HepG2 (cell line): ENCODE results near the gene TMEM79. TPM values are rescaled to one million over a fixed set of nuclear protein-coding genes. Genes with fewer than 3 reads are reported as not detected.
A peak's percentile ranks its signal among the peaks of the same experiment; 100 is the strongest.

ENCODE experiments used
- FOXO1 ChIP-seq: sonication (generic); formaldehyde crosslinking; IDR thresholded peaks from 2 replicates; pipeline ENCODE4 v1.4.0; 2020; ENCODE audit warnings: missing genetic modification reagents
- GPN1 ChIP-seq: sonication (generic); formaldehyde crosslinking; IDR thresholded peaks from 2 replicates; pipeline ENCODE4 v1.5.1; 2020; ENCODE audit warnings: missing genetic modification reagents, borderline replicate concordance
- HOXA9 ChIP-seq: sonication (generic); formaldehyde crosslinking; IDR thresholded peaks from 2 replicates; pipeline ENCODE4 v1.8.1; 2022; ENCODE audit warnings: missing genetic modification reagents, mild to moderate bottlenecking, moderate library complexity, borderline replicate concordance
- RFX5 ChIP-seq: IDR thresholded peaks from 2 replicates; pipeline ENCODE4 v1.6.1; 2011; ENCODE audit warnings: low read depth, low read length, improper control_type of control experiment
- RORA ChIP-seq: sonication (generic); formaldehyde crosslinking; IDR thresholded peaks from 2 replicates; pipeline ENCODE4 v1.5.0; 2020; ENCODE audit warnings: mild to moderate bottlenecking, missing genetic modification reagents, moderate library complexity
- ZFP36L1 ChIP-seq: sonication (generic); formaldehyde crosslinking; IDR thresholded peaks from 2 replicates; pipeline ENCODE4 v1.8.0; 2022; ENCODE audit warnings: mild to moderate bottlenecking, missing genetic modification reagents, moderate library complexity
- ZFP41 ChIP-seq: sonication (generic); formaldehyde crosslinking; IDR thresholded peaks from 2 replicates; pipeline ENCODE4 v1.4.0; 2020; ENCODE audit warnings: mild to moderate bottlenecking, missing genetic modification reagents, borderline replicate concordance
- ZFP62 ChIP-seq: sonication (generic); formaldehyde crosslinking; IDR thresholded peaks from 2 replicates; pipeline ENCODE4 v1.4.0; 2020; ENCODE audit warnings: missing genetic modification reagents
- ZNF232 ChIP-seq: sonication (generic); formaldehyde crosslinking; IDR thresholded peaks from 2 replicates; pipeline ENCODE4 v1.4.0; 2020; ENCODE audit warnings: missing genetic modification reagents, borderline replicate concordance
- ZNF282 ChIP-seq: fragments of 450-650 bp; IDR thresholded peaks from 2 replicates; pipeline ENCODE4 v1.6.1; 2018; ENCODE audit not compliant: partially characterized antibody
- ZNF510 ChIP-seq: sonication (generic); formaldehyde crosslinking; IDR thresholded peaks from 2 replicates; pipeline ENCODE4 v1.4.0; 2020; ENCODE audit warnings: low read depth, mild to moderate bottlenecking, missing genetic modification reagents
- ZNF530 ChIP-seq: sonication (generic); formaldehyde crosslinking; IDR thresholded peaks from 2 replicates; pipeline ENCODE4 v1.5.0; 2020; ENCODE audit warnings: low read depth, mild to moderate bottlenecking, missing genetic modification reagents
- ZNF572 ChIP-seq: sonication (generic); formaldehyde crosslinking; IDR thresholded peaks from 2 replicates; pipeline ENCODE4 v1.5.1; 2020; ENCODE audit warnings: mild to moderate bottlenecking, missing genetic modification reagents
- polyA plus RNA-seq, 8 experiments: library from polyadenylated mRNA; depleted of rRNA in 3 of 8; stranded (reverse) in 7 of 8; unstranded in 1 of 8; fragments of >200 nt; fragmentation: Illumina TruSeq in 4 of 8; extraction: Trizol in 4 of 8; gene quantifications; 2 replicates each; pipeline versions ENCODE4 v1.2.1 to v1.2.3, GENCODE V29; 2011 to 2016; ENCODE audit warnings: low read depth in 4 of 8, missing spikeins in 1 of 8, mixed read lengths in 1 of 8; ENCODE audit not compliant: insufficient read depth in 1 of 8
- total RNA-seq, 5 experiments: library from RNA; depleted of rRNA; stranded (reverse); fragments of >200 nt; fragmentation: Illumina TruSeq; extraction: Trizol; gene quantifications; 2 replicates each; pipeline ENCODE4 v1.2.3, GENCODE V29; 2016; ENCODE audit warnings: low read depth in 1 of 5
- TF ChIP-seq, protein P1 (sequence below): sonication (generic); formaldehyde crosslinking; IDR thresholded peaks from 2 replicates; pipeline ENCODE4 v1.4.0; 2020; ENCODE audit warnings: missing genetic modification reagents
- TF ChIP-seq, protein P2 (sequence below): IDR thresholded peaks from 2 replicates; pipeline ENCODE4 v1.6.1; 2016; ENCODE audit warnings: low read depth, control low read depth
- TF ChIP-seq, protein P3 (sequence below): sonication (generic); formaldehyde crosslinking; IDR thresholded peaks from 2 replicates; pipeline ENCODE4 v1.4.0; 2020; ENCODE audit warnings: missing genetic modification reagents, borderline replicate concordance
- TF ChIP-seq, protein P4 (sequence below): sonication (generic); formaldehyde crosslinking; IDR thresholded peaks from 2 replicates; pipeline ENCODE4 v1.5.1; 2020; ENCODE audit warnings: mild to moderate bottlenecking, missing genetic modification reagents, borderline replicate concordance
- TF ChIP-seq, protein P5 (sequence below): IDR thresholded peaks from 2 replicates; pipeline ENCODE4 v1.6.1; 2018; ENCODE audit warnings: missing genetic modification reagents, mild to moderate bottlenecking, missing compliant biosample characterization

The TMEM79 gene
- total and polyA plus RNA-seq, 2 of the 13 experiments (the other 11 are each of a cell fraction or from before 2014, with no cell fraction given): 1.2 to 1.9 TPM

DNA sequence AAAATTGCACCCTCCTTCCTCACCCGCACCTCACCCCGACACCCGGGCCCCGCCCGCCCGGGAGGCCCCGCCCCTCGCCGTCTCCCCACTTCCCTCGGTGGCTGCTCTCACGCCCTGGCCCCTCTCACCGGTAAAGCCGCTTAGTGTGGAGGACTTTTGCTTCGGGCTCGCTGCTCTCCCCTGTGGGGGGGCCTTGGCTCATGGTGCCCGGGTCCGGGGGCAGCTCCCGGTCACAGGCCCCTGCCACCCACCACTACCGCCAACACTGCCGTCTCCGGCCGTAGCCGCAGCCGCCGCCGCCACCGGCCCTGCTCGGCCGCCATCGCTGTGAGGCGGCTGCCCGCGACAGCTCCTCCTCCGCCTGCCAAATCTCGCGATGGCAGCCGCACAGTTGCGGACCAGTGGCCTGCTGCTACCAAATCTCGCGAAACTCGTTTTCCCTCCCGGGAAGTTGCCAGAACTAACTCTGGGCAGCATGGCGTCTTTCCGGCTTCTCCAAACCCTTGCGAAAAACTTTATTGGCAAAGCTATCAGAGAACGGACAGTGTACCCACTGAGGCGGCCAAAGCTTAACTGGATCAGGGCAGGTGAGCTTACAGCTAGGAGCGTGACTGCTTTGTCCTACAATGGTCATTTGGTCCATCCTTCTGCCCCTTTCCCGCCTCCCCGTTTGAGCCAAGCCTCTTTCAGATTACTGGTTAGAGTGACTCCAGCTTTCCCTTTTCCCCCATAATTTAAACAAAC lies 1.5 kb upstream of the TMEM79 start, which contains the start of gene SMG5 (continued):
- TF ChIP-seq ZFP41 (CRISPR knock-in tag) (no peak; the same call in 1 of the 2 replicates), GPN1 (no peak), ZNF232 (CRISPR knock-in tag) (peak; percentile 57; the same call in 1 of the 2 replicates), RORA (CRISPR knock-in tag) (no peak), FOXO1 (CRISPR knock-in tag) (peak; percentile 56; the same call in 1 of the 2 replicates), ZNF530 (no peak), ZNF510 (CRISPR knock-in tag) (no peak), HOXA9 (CRISPR knock-in tag) (no peak), ZNF282 (no peak), ZFP62 (CRISPR knock-in tag) (no peak), ZFP36L1 (CRISPR knock-in tag) (peak; percentile 79), RFX5 (no peak), ZNF572 (no peak)
- TF ChIP-seq, protein P1, sequence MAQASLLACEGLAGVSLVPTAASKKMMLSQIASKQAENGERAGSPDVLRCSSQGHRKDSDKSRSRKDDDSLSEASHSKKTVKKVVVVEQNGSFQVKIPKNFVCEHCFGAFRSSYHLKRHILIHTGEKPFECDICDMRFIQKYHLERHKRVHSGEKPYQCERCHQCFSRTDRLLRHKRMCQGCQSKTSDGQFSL (CRISPR knock-in tag): no peak
- TF ChIP-seq, protein P2, sequence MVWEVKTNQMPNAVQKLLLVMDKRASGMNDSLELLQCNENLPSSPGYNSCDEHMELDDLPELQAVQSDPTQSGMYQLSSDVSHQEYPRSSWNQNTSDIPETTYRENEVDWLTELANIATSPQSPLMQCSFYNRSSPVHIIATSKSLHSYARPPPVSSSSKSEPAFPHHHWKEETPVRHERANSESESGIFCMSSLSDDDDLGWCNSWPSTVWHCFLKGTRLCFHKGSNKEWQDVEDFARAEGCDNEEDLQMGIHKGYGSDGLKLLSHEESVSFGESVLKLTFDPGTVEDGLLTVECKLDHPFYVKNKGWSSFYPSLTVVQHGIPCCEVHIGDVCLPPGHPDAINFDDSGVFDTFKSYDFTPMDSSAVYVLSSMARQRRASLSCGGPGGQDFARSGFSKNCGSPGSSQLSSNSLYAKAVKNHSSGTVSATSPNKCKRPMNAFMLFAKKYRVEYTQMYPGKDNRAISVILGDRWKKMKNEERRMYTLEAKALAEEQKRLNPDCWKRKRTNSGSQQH: peak; percentile 95
- TF ChIP-seq, protein P3, sequence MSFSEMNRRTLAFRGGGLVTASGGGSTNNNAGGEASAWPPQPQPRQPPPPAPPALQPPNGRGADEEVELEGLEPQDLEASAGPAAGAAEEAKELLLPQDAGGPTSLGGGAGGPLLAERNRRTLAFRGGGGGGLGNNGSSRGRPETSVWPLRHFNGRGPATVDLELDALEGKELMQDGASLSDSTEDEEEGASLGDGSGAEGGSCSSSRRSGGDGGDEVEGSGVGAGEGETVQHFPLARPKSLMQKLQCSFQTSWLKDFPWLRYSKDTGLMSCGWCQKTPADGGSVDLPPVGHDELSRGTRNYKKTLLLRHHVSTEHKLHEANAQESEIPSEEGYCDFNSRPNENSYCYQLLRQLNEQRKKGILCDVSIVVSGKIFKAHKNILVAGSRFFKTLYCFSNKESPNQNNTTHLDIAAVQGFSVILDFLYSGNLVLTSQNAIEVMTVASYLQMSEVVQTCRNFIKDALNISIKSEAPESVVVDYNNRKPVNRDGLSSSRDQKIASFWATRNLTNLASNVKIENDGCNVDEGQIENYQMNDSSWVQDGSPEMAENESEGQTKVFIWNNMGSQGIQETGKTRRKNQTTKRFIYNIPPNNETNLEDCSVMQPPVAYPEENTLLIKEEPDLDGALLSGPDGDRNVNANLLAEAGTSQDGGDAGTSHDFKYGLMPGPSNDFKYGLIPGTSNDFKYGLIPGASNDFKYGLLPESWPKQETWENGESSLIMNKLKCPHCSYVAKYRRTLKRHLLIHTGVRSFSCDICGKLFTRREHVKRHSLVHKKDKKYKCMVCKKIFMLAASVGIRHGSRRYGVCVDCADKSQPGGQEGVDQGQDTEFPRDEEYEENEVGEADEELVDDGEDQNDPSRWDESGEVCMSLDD (CRISPR knock-in tag): peak; percentile 20; the same call in 1 of the 2 replicates
- TF ChIP-seq, protein P4, sequence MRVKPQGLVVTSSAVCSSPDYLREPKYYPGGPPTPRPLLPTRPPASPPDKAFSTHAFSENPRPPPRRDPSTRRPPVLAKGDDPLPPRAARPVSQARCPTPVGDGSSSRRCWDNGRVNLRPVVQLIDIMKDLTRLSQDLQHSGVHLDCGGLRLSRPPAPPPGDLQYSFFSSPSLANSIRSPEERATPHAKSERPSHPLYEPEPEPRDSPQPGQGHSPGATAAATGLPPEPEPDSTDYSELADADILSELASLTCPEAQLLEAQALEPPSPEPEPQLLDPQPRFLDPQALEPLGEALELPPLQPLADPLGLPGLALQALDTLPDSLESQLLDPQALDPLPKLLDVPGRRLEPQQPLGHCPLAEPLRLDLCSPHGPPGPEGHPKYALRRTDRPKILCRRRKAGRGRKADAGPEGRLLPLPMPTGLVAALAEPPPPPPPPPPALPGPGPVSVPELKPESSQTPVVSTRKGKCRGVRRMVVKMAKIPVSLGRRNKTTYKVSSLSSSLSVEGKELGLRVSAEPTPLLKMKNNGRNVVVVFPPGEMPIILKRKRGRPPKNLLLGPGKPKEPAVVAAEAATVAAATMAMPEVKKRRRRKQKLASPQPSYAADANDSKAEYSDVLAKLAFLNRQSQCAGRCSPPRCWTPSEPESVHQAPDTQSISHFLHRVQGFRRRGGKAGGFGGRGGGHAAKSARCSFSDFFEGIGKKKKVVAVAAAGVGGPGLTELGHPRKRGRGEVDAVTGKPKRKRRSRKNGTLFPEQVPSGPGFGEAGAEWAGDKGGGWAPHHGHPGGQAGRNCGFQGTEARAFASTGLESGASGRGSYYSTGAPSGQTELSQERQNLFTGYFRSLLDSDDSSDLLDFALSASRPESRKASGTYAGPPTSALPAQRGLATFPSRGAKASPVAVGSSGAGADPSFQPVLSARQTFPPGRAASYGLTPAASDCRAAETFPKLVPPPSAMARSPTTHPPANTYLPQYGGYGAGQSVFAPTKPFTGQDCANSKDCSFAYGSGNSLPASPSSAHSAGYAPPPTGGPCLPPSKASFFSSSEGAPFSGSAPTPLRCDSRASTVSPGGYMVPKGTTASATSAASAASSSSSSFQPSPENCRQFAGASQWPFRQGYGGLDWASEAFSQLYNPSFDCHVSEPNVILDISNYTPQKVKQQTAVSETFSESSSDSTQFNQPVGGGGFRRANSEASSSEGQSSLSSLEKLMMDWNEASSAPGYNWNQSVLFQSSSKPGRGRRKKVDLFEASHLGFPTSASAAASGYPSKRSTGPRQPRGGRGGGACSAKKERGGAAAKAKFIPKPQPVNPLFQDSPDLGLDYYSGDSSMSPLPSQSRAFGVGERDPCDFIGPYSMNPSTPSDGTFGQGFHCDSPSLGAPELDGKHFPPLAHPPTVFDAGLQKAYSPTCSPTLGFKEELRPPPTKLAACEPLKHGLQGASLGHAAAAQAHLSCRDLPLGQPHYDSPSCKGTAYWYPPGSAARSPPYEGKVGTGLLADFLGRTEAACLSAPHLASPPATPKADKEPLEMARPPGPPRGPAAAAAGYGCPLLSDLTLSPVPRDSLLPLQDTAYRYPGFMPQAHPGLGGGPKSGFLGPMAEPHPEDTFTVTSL (CRISPR knock-in tag): no peak; the same call in 1 of the 2 replicates
- TF ChIP-seq, protein P5, sequence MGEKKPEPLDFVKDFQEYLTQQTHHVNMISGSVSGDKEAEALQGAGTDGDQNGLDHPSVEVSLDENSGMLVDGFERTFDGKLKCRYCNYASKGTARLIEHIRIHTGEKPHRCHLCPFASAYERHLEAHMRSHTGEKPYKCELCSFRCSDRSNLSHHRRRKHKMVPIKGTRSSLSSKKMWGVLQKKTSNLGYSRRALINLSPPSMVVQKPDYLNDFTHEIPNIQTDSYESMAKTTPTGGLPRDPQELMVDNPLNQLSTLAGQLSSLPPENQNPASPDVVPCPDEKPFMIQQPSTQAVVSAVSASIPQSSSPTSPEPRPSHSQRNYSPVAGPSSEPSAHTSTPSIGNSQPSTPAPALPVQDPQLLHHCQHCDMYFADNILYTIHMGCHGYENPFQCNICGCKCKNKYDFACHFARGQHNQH (CRISPR knock-in tag): peak; percentile 91
